NCI-H2227 (cell line): ENCODE data around the gene HINT1.

Source experiments
- DNase-seq: peaks from one replicate; lab custom pipeline; 2025; ENCODE audit not compliant: unreplicated experiment; lab: John Stamatoyannopoulos, UW

The HINT1 gene

DNA sequence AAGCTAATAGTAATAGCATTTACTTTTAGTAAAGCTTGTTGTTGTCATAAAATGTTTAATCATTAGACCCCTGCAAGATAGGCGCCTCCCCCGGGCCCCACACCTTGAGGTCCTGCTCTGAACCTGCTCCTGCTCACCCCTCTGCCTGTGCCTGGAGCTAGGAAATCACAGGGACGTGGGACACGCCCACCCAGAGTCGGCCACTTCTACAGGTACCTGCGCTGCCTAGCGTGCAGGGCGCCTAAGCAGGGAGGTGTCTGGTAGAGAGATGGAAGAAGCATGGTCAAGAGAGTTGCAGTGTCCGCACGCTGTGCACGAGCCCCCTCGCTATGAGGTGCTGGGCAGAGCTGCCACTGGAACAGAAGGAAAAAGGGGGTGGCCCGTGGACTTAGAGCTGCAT, 52.6 kb downstream of the HINT1 start:
- DNase-seq = peak; percentile 73

DNA sequence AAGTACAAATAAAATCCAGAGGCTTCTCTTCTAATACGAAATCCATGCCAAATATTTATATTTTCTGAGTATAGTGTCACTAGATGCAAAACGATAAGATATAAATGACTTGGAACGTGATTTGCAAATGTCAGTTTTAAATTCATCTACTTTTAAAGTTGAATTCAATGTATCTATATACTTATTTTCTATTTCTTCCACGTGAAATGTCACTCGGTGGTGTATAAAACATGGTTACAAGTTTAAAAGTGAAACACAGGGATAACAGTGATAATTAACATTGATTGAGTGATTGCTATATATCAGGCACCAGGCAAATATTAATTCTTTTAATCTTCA, 54.8 kb downstream of the HINT1 start:
- no peak for DNase-seq

DNA sequence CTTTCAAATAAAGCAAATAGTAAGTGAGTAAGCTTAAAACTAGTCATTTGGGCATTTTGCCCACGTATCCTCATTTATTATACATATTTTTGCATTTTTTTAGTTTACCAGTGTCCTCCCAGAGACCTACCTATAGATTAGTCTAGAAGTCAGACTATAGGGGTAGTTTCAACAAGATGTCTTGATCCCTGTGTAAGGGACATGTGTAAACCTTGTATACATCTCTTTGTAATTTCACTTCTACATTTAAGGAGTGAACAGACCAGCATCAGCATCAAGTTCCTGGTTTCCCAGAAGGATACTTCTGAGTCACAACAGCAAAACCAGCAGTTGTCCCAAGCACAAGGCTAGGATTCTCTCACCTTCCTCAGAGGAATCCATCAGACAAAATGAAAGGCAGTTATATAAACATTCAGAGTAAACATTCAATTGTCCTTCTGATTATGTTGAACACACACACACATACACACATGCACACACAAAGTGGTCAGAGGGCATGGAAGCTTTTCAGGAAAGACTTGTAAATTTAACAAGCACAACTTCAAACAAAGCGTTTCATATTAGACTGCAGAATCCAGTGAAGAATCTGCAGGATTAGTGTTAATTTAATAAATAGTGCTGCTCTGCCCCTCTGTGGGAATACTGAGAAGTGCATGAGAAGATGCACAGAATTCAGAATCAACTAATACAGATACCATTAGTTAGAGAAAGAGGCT, 55.4 kb downstream of the HINT1 start:
- peak; percentile 34 for DNase-seq
